ENCODE data around the gene SMAGP.

Gene SMAGP, protein sequence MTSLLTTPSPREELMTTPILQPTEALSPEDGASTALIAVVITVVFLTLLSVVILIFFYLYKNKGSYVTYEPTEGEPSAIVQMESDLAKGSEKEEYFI

GRCh38 chr12:51270067-51270950 lies at the start of gene SMAGP:
Gene SMAGP (minus strand): TSS chr12:51270415. CDS start chr12:51269278, 1,137 bp downstream.
- TF ChIP-seq RAD21 (IDR thresholded peaks at IDR 0.05; ENCODE audit: low read depth): no peak
- TF ChIP-seq CREB1 (IDR thresholded peaks at IDR 0.05; ENCODE audit: low read depth): no peak
- TF ChIP-seq, protein P1, sequence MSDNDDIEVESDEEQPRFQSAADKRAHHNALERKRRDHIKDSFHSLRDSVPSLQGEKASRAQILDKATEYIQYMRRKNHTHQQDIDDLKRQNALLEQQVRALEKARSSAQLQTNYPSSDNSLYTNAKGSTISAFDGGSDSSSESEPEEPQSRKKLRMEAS (IDR thresholded peaks at IDR 0.05): peak; percentile 100
- peak; percentile 55; the same call in 1 of the 2 replicates for TF ChIP-seq EP300 (IDR thresholded peaks at IDR 0.05; ENCODE audit: borderline replicate concordance)
- peak; percentile 95 for TF ChIP-seq ZBTB7A (IDR thresholded peaks at IDR 0.05; ENCODE audit: low read depth)
- TF ChIP-seq YY1 (IDR thresholded peaks at IDR 0.05; ENCODE audit: low read depth): no peak
- peak; percentile 86 for TF ChIP-seq EGR1 (IDR thresholded peaks at IDR 0.05)
- peak; percentile 18; the same call in 1 of the 2 replicates for TF ChIP-seq CEBPB (IDR thresholded peaks at IDR 0.05)
- no peak for TF ChIP-seq NFIC (IDR thresholded peaks at IDR 0.05)
- TF ChIP-seq TAF1 (IDR thresholded peaks at IDR 0.05; ENCODE audit: low read depth): no peak; the same call in 1 of the 2 replicates
- TF ChIP-seq, protein P2, sequence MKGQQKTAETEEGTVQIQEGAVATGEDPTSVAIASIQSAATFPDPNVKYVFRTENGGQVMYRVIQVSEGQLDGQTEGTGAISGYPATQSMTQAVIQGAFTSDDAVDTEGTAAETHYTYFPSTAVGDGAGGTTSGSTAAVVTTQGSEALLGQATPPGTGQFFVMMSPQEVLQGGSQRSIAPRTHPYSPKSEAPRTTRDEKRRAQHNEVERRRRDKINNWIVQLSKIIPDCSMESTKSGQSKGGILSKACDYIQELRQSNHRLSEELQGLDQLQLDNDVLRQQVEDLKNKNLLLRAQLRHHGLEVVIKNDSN (IDR thresholded peaks at IDR 0.05): peak; percentile 32; the same call in 1 of the 2 replicates
- TF ChIP-seq TEAD4 (IDR thresholded peaks at IDR 0.05): peak; percentile 61
- 0 out of 2 replicates have a peak, but pooled peaks have one; percentile 15 for TF ChIP-seq REST (IDR thresholded peaks at IDR 0.05; ENCODE audit: low read depth)
- TF ChIP-seq FOXM1 (IDR thresholded peaks at IDR 0.05; ENCODE audit: borderline replicate concordance, low read depth): 0 out of 2 replicates have a peak, but pooled peaks have one; percentile 35
- peak; percentile 71; the same call in 1 of the 2 replicates for TF ChIP-seq TCF12 (IDR thresholded peaks at IDR 0.05; ENCODE audit: low read depth)

- TF ChIP-seq TAF1 (IDR thresholded peaks at IDR 0.05; ENCODE audit: low read depth) (no peak), YY1 (IDR thresholded peaks at IDR 0.05; ENCODE audit: low read depth) (no peak), REST (IDR thresholded peaks at IDR 0.05; ENCODE audit: low read depth) (no peak)
Observed at GRCh38 chr12:51318846-51319599, 48.8 kb upstream of the SMAGP start.

GRCh38 chr12:51311389-51311788 lies 41.2 kb upstream of the SMAGP start:
- TF ChIP-seq TCF12 (IDR thresholded peaks at IDR 0.05; ENCODE audit: low read depth): no peak
- no peak for TF ChIP-seq YY1 (IDR thresholded peaks at IDR 0.05; ENCODE audit: low read depth)
- TF ChIP-seq, protein P1 (IDR thresholded peaks at IDR 0.05): no peak
- TF ChIP-seq CREB1 (IDR thresholded peaks at IDR 0.05; ENCODE audit: low read depth): no peak
- TF ChIP-seq RAD21 (IDR thresholded peaks at IDR 0.05; ENCODE audit: low read depth): no peak
- no peak for TF ChIP-seq EGR1 (IDR thresholded peaks at IDR 0.05)
- TF ChIP-seq CEBPB (IDR thresholded peaks at IDR 0.05): no peak
- no peak for TF ChIP-seq EP300 (IDR thresholded peaks at IDR 0.05; ENCODE audit: borderline replicate concordance)
- TF ChIP-seq, protein P2 (IDR thresholded peaks at IDR 0.05): no peak
- TF ChIP-seq TEAD4 (IDR thresholded peaks at IDR 0.05): no peak
- no peak for TF ChIP-seq TAF1 (IDR thresholded peaks at IDR 0.05; ENCODE audit: low read depth)
- no peak for TF ChIP-seq REST (IDR thresholded peaks at IDR 0.05; ENCODE audit: low read depth)
- no peak for TF ChIP-seq FOXM1 (IDR thresholded peaks at IDR 0.05; ENCODE audit: borderline replicate concordance, low read depth)
- TF ChIP-seq ZBTB7A (IDR thresholded peaks at IDR 0.05; ENCODE audit: low read depth): no peak
- no peak for TF ChIP-seq NFIC (IDR thresholded peaks at IDR 0.05)
